IMR-90 (cell line): ENCODE measurements around the gene SYNE1.

Experiments
- CEBPB ChIP-seq: IDR thresholded peaks from 2 replicates; pipeline ENCODE4 v1.6.1; 2012; ENCODE audit warnings: low read depth, low read length, improper control_type of control experiment
- CHD1 ChIP-seq: IDR thresholded peaks from 2 replicates; pipeline ENCODE4 v1.6.1; 2012; ENCODE audit warnings: low read depth, low read length, improper control_type of control experiment
- MAFK ChIP-seq: IDR thresholded peaks from 2 replicates; pipeline ENCODE4 v1.6.1; 2012; ENCODE audit warnings: low read depth, low read length, improper control_type of control experiment
- POLR2A ChIP-seq: IDR thresholded peaks from 2 replicates; pipeline ENCODE4 v1.6.1; 2012; ENCODE audit warnings: mild to moderate bottlenecking, low read depth, low read length
- TF ChIP-seq, protein P1 (sequence below): conservative IDR thresholded peaks from 2 replicates; pipeline ENCODE4 v1.5.1; 2012; ENCODE audit warnings: mild to moderate bottlenecking, low read depth, low read length, improper control_type of control experiment
- TF ChIP-seq, protein P2 (sequence below): fragments of 150-350 bp; IDR thresholded peaks from 2 replicates; pipeline ENCODE4 v1.6.1; 2017; ENCODE audit warnings: mild to moderate bottlenecking, antibody characterized with exemption, low read length, low read depth

DNA sequence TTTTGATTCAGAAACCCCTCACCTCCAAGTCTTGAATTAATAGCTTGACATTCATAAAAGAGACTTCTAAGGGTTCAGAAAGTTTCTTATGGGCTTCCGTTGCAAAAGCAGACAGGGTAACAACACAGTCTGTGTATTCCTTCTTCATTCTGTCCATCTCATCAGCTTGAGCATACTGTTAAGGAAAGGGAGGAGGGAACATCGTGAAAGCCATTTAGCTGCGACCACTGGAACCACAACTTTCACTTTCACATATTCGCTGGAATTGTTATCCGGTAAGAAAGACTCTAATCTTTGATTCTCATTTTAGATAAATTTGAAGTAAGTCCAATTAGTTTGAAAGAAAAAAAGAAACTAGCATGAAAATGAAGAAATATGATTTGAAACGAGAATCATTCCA is 174.4 kb downstream of the SYNE1 start:
- no peak for TF ChIP-seq CHD1
- no peak for TF ChIP-seq POLR2A
- TF ChIP-seq CEBPB, result no peak
- no peak for TF ChIP-seq MAFK
- TF ChIP-seq, protein P1, sequence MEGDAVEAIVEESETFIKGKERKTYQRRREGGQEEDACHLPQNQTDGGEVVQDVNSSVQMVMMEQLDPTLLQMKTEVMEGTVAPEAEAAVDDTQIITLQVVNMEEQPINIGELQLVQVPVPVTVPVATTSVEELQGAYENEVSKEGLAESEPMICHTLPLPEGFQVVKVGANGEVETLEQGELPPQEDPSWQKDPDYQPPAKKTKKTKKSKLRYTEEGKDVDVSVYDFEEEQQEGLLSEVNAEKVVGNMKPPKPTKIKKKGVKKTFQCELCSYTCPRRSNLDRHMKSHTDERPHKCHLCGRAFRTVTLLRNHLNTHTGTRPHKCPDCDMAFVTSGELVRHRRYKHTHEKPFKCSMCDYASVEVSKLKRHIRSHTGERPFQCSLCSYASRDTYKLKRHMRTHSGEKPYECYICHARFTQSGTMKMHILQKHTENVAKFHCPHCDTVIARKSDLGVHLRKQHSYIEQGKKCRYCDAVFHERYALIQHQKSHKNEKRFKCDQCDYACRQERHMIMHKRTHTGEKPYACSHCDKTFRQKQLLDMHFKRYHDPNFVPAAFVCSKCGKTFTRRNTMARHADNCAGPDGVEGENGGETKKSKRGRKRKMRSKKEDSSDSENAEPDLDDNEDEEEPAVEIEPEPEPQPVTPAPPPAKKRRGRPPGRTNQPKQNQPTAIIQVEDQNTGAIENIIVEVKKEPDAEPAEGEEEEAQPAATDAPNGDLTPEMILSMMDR, result no peak
- TF ChIP-seq, protein P2, sequence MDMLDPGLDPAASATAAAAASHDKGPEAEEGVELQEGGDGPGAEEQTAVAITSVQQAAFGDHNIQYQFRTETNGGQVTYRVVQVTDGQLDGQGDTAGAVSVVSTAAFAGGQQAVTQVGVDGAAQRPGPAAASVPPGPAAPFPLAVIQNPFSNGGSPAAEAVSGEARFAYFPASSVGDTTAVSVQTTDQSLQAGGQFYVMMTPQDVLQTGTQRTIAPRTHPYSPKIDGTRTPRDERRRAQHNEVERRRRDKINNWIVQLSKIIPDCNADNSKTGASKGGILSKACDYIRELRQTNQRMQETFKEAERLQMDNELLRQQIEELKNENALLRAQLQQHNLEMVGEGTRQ, result no peak
